GM12872 (cell line): Measurements from ENCODE around the gene TFIP11.

Source experiments
- CTCF ChIP-seq: IDR thresholded peaks from 3 replicates; pipeline ENCODE4 v1.5.1; 2011; ENCODE audit warnings: low read depth, mild to moderate bottlenecking, low read length, moderate library complexity; ENCODE audit not compliant: insufficient read depth

TFIP11 gene

GRCh38 chr22:26553056-26553752 is 40.9 kb upstream of the TFIP11 start:
- TF ChIP-seq CTCF: no peak

- no peak for TF ChIP-seq CTCF
Observed at GRCh38 chr22:26552466-26552865, 40.2 kb upstream of the TFIP11 start.

GRCh38 chr22:26551568-26551967 is 39.3 kb upstream of the TFIP11 start:
- no peak for TF ChIP-seq CTCF

GRCh38 chr22:26550498-26551033 is 38.3 kb upstream of the TFIP11 start:
- no peak for TF ChIP-seq CTCF

- no peak for TF ChIP-seq CTCF
Observed at GRCh38 chr22:26549902-26550497, 37.7 kb upstream of the TFIP11 start.

GRCh38 chr22:26548984-26549383 is 36.7 kb upstream of the TFIP11 start:
- no peak for TF ChIP-seq CTCF

- no peak for TF ChIP-seq CTCF
Observed at GRCh38 chr22:26548303-26548702, 36.0 kb upstream of the TFIP11 start.
